ENCODE data around the gene WARS2. TPM values are rescaled to one million over a fixed set of nuclear protein-coding genes. Genes with fewer than 3 reads are reported as not detected.

WARS2 gene
- total RNA-seq, 1 experiment from 2014 or later: 10.5 TPM

DNA sequence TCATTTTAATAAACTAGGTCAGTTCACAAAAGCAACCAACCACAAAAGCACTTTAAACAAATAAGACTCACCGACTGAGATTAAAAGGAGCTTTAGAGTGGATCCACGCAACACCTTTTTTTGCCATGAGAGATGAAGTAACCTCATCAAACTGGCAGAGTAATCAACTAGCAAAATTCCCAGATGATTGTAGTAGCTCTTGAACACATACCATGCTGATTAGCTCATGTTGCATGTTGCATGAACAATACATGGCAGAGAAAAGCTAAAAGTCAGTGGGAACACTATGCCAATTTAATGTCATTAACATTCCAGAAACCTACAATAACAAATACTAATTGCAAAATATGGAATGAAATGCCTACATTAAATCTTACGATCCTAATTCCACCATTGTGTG is 4.1 kb downstream of the WARS2 start:
- Histone ChIP-seq H4K20me1 (ENCODE audit: insufficient read depth) (no peaks in the 10 kb centered on the region), H3K4me3 (replicated peaks in 1 of 2; ENCODE audit: low read depth in 1 of 2, low read length in 2 of 2) (no peak overlapping the region), H3K9me2 (ENCODE audit: insufficient read depth) (no peaks in the 10 kb centered on the region), H2AFZ (ENCODE audit: low read depth, low read length, poor library complexity, severe bottlenecking) (no peak overlapping the region), H3K4me1 (ENCODE audit: control insufficient read depth in 1 of 2, insufficient read depth in 2 of 2, low read length in 2 of 2) (peaks cover 3 to 16% of the 10 kb centered on the region in 2 experiments; a peak in 3 of 4 replicates), H3K36me3 (ENCODE audit: control insufficient read depth in 1 of 2, insufficient read depth in 2 of 2, low read length in 2 of 2) (no peaks in the 10 kb centered on the region), H3K27me3 (ENCODE audit: insufficient read depth, low read length) (no peaks in the 10 kb centered on the region), H3K4me2 (ENCODE audit: low read length) (no peak overlapping the region), H3K9ac (ENCODE audit: low read length) (no peak overlapping the region), H3K79me2 (ENCODE audit: insufficient read depth, low read length) (peaks cover 30% of the 10 kb centered on the region), H3K27ac (ENCODE audit: low read depth, low read length) (no peak overlapping the region), H3K9me3 (ENCODE audit: control insufficient read depth in 1 of 2, insufficient read depth in 1 of 2, low read depth in 1 of 2, low read length in 2 of 2) (no peaks in the 10 kb centered on the region)
- intact Hi-C loops (cut with micrococcal nuclease): no loop called here
- POLR2A ChIA-PET: no interaction called here
- ATAC-seq (no peak), DNase-seq (ENCODE audit: low read depth, low spot score) (no peak)
- CTCF ChIA-PET: no interaction called here
- RAD21 ChIA-PET (ENCODE audit: low non-redundant PET in 1 of 2, low total read pairs in 2 of 2, uncharacterized antibody in 2 of 2, unreplicated experiment in 2 of 2): no interaction called here
- TF ChIP-seq ELF1 (IDR thresholded peaks at IDR 0.05; ENCODE audit: borderline replicate concordance, low read depth) (no peak), SIN3A (IDR thresholded peaks at IDR 0.05; ENCODE audit: low read depth) (no peak)
- BruUV-seq (replicated peaks): no TSS peak

DNA sequence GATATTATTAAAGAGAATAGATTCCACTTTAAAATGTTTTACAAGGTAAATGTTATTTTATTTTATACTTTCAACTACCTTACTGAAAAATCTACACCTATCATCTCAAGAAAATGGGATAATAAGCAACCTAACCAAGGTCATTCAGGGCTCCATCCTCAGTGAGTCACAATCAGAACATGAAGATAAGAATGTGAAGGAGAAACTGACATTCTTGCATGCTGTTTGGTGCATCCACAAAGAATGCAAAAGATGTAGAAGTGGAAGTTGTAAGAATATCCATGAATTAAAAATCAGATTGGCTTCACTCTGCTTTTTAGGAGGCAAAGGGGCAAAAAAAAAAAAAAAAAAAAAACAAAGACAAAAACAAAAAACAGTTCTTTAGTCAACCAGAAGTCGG is 6.5 kb downstream of the WARS2 start:
- Histone ChIP-seq H3K4me2 (ENCODE audit: low read length) (no peak overlapping the region), H3K36me3 (ENCODE audit: control insufficient read depth in 1 of 2, insufficient read depth in 2 of 2, low read length in 2 of 2) (no peaks in the 10 kb centered on the region), H3K9me3 (ENCODE audit: control insufficient read depth in 1 of 2, insufficient read depth in 1 of 2, low read depth in 1 of 2, low read length in 2 of 2) (no peaks in the 10 kb centered on the region), H3K27ac (ENCODE audit: low read depth, low read length) (no peak overlapping the region), H4K20me1 (ENCODE audit: insufficient read depth) (no peaks in the 10 kb centered on the region), H3K9ac (ENCODE audit: low read length) (no peak overlapping the region), H2AFZ (ENCODE audit: low read depth, low read length, poor library complexity, severe bottlenecking) (no peak overlapping the region), H3K9me2 (ENCODE audit: insufficient read depth) (no peaks in the 10 kb centered on the region), H3K4me3 (replicated peaks in 1 of 2; ENCODE audit: low read depth in 1 of 2, low read length in 2 of 2) (no peak overlapping the region), H3K4me1 (ENCODE audit: control insufficient read depth in 1 of 2, insufficient read depth in 2 of 2, low read length in 2 of 2) (no peaks in the 10 kb centered on the region; a peak in 1 of 4 replicates), H3K79me2 (ENCODE audit: insufficient read depth, low read length) (peaks cover 22% of the 10 kb centered on the region), H3K27me3 (ENCODE audit: insufficient read depth, low read length) (no peaks in the 10 kb centered on the region)
- ChIA-PET CTCF (no interaction called here), POLR2A (no interaction called here), RAD21 (ENCODE audit: low non-redundant PET in 1 of 2, low total read pairs in 2 of 2, uncharacterized antibody in 2 of 2, unreplicated experiment in 2 of 2) (no interaction called here)
- no peak for TF ChIP-seq RAD21 (IDR thresholded peaks at IDR 0.05; ENCODE audit: low read depth)
- TF ChIP-seq FOSL1 (IDR thresholded peaks at IDR 0.05; ENCODE audit: low read depth): no peak
- TF ChIP-seq, protein P1, sequence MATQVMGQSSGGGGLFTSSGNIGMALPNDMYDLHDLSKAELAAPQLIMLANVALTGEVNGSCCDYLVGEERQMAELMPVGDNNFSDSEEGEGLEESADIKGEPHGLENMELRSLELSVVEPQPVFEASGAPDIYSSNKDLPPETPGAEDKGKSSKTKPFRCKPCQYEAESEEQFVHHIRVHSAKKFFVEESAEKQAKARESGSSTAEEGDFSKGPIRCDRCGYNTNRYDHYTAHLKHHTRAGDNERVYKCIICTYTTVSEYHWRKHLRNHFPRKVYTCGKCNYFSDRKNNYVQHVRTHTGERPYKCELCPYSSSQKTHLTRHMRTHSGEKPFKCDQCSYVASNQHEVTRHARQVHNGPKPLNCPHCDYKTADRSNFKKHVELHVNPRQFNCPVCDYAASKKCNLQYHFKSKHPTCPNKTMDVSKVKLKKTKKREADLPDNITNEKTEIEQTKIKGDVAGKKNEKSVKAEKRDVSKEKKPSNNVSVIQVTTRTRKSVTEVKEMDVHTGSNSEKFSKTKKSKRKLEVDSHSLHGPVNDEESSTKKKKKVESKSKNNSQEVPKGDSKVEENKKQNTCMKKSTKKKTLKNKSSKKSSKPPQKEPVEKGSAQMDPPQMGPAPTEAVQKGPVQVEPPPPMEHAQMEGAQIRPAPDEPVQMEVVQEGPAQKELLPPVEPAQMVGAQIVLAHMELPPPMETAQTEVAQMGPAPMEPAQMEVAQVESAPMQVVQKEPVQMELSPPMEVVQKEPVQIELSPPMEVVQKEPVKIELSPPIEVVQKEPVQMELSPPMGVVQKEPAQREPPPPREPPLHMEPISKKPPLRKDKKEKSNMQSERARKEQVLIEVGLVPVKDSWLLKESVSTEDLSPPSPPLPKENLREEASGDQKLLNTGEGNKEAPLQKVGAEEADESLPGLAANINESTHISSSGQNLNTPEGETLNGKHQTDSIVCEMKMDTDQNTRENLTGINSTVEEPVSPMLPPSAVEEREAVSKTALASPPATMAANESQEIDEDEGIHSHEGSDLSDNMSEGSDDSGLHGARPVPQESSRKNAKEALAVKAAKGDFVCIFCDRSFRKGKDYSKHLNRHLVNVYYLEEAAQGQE (IDR thresholded peaks at IDR 0.05; ENCODE audit: low read depth): no peak
- TF ChIP-seq ZFX (IDR thresholded peaks at IDR 0.05): no peak
- no peak for TF ChIP-seq SRF (IDR thresholded peaks at IDR 0.05; ENCODE audit: low read depth)
- TF ChIP-seq YY1 (IDR thresholded peaks at IDR 0.05; ENCODE audit: extremely low read depth, insufficient replicate concordance, low read depth, low read length): no peak
- no peak for TF ChIP-seq EGR1 (IDR thresholded peaks at IDR 0.05; ENCODE audit: low read depth)
- TF ChIP-seq ELF1 (IDR thresholded peaks at IDR 0.05; ENCODE audit: borderline replicate concordance, low read depth): no peak
- TF ChIP-seq SP1 (IDR thresholded peaks at IDR 0.05; ENCODE audit: low read depth): no peak
- no peak for TF ChIP-seq SIN3A (IDR thresholded peaks at IDR 0.05; ENCODE audit: low read depth)
- TF ChIP-seq EZH2phosphoT487 (IDR thresholded peaks at IDR 0.05; ENCODE audit: borderline replicate concordance): no peak
- TF ChIP-seq, protein P2, sequence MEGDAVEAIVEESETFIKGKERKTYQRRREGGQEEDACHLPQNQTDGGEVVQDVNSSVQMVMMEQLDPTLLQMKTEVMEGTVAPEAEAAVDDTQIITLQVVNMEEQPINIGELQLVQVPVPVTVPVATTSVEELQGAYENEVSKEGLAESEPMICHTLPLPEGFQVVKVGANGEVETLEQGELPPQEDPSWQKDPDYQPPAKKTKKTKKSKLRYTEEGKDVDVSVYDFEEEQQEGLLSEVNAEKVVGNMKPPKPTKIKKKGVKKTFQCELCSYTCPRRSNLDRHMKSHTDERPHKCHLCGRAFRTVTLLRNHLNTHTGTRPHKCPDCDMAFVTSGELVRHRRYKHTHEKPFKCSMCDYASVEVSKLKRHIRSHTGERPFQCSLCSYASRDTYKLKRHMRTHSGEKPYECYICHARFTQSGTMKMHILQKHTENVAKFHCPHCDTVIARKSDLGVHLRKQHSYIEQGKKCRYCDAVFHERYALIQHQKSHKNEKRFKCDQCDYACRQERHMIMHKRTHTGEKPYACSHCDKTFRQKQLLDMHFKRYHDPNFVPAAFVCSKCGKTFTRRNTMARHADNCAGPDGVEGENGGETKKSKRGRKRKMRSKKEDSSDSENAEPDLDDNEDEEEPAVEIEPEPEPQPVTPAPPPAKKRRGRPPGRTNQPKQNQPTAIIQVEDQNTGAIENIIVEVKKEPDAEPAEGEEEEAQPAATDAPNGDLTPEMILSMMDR (IDR thresholded peaks at IDR 0.05 in 2 of 3, conservative IDR thresholded peaks at IDR 0.05 in 1 of 3; ENCODE audit: borderline replicate concordance in 1 of 3, insufficient read depth in 1 of 3, low read depth in 2 of 3, low read length in 2 of 3): no peak
- TF ChIP-seq CEBPB (IDR thresholded peaks at IDR 0.05; ENCODE audit: low read depth): no peak
- TF ChIP-seq, protein P3, sequence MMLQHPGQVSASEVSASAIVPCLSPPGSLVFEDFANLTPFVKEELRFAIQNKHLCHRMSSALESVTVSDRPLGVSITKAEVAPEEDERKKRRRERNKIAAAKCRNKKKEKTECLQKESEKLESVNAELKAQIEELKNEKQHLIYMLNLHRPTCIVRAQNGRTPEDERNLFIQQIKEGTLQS (IDR thresholded peaks at IDR 0.05): no peak
- no peak for TF ChIP-seq CBX3 (IDR thresholded peaks at IDR 0.05; ENCODE audit: low read depth)
- TF ChIP-seq EZH2 (IDR thresholded peaks at IDR 0.05): no peak
- TF ChIP-seq TCF7L2 (IDR thresholded peaks at IDR 0.05; ENCODE audit: borderline replicate concordance, extremely low read depth, insufficient read depth, insufficient read length): no peak
- DNase-seq (ENCODE audit: low read depth, low spot score) (no peak), ATAC-seq (no peak)
- intact Hi-C loops (cut with micrococcal nuclease): no loop called here
- no TSS peak for BruUV-seq (replicated peaks)
